Measurements from ENCODE around the gene RIN3.

DNA sequence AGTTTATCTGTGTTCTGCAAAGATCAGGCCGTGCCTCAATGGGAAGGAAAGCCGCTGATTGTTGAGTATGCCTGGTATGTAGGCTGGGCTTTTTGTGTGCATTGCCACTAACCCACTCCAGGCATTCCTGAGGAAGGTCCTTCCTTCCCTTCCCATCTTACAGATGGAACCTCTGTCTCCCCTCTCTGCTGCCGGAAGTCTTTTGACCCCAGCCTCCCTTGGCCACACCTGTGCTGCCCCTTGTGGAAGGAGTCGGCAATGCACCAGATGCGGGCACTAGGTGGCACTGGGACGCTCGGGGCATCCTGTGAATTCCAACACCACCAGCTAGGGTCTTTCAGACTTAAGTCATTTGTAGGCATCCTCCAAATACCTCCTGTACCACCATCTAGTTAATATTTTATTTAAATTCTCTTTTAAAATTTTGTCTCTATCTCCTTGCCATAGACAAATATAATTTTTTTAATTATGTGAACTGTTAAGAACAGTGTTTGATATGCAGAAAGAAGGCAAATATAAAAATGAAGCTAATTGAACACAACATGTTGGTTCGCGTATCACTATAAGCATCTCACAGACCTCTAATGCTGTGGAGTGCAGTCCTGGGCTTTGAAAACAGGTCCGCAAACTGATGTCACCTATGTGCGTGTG lies 99.6 kb downstream of the RIN3 start:
- TF ChIP-seq POLR2A (IDR thresholded peaks at IDR 0.05) (no peak), EP300 (IDR thresholded peaks at IDR 0.05) (no peak)
- TF ChIP-seq, protein P1, sequence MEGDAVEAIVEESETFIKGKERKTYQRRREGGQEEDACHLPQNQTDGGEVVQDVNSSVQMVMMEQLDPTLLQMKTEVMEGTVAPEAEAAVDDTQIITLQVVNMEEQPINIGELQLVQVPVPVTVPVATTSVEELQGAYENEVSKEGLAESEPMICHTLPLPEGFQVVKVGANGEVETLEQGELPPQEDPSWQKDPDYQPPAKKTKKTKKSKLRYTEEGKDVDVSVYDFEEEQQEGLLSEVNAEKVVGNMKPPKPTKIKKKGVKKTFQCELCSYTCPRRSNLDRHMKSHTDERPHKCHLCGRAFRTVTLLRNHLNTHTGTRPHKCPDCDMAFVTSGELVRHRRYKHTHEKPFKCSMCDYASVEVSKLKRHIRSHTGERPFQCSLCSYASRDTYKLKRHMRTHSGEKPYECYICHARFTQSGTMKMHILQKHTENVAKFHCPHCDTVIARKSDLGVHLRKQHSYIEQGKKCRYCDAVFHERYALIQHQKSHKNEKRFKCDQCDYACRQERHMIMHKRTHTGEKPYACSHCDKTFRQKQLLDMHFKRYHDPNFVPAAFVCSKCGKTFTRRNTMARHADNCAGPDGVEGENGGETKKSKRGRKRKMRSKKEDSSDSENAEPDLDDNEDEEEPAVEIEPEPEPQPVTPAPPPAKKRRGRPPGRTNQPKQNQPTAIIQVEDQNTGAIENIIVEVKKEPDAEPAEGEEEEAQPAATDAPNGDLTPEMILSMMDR (IDR thresholded peaks at IDR 0.05): peak; percentile 40 to 63 (median 47)

Data from gastroesophageal sphincter (tissue), 3 donors.